ENCODE measurements around the gene CCRL2. TPM values are rescaled to one million over a fixed set of nuclear protein-coding genes. Genes with fewer than 3 reads are reported as not detected.

CCRL2 gene
- 1 to 10 TPM in 1 of 2 donors, under 1 TPM in 1; 0.41 to 4.4 TPM for total RNA-seq

GRCh38 chr3:46406788-46407611, at the start of gene CCRL2, which contains the start of gene CCR5AS:
Gene CCRL2, plus strand, starts transcription at chr3:46407259. Its CDS starts 821 bp downstream, at chr3:46408080.
Gene CCR5AS, minus strand, starts transcription at chr3:46407066.
- Histone ChIP-seq H3K27me3 (replicated peaks; ENCODE audit: insufficient read depth) (no peaks in the 10 kb centered on the region), H3K4me3 (peak within 1 kb of the TSS; percentile 62), H3K36me3 (no peaks in the 10 kb centered on the region), H3K27ac (peak within 1 kb of the TSS in 1 of 2 donors; percentile 70), H3K9me3 (no peaks in the 10 kb centered on the region), H3K4me1 (ENCODE audit: control insufficient read depth in 1 of 2, low read depth in 2 of 2) (peaks cover 8 to 20% of the 10 kb centered on the region in 2 donors)
- ATAC-seq (ENCODE audit: insufficient number of reproducible peaks, low FRiP score, low read depth) (no peak), DNase-seq (ENCODE audit: low spot score) (no peak)
- TF ChIP-seq, protein P1, sequence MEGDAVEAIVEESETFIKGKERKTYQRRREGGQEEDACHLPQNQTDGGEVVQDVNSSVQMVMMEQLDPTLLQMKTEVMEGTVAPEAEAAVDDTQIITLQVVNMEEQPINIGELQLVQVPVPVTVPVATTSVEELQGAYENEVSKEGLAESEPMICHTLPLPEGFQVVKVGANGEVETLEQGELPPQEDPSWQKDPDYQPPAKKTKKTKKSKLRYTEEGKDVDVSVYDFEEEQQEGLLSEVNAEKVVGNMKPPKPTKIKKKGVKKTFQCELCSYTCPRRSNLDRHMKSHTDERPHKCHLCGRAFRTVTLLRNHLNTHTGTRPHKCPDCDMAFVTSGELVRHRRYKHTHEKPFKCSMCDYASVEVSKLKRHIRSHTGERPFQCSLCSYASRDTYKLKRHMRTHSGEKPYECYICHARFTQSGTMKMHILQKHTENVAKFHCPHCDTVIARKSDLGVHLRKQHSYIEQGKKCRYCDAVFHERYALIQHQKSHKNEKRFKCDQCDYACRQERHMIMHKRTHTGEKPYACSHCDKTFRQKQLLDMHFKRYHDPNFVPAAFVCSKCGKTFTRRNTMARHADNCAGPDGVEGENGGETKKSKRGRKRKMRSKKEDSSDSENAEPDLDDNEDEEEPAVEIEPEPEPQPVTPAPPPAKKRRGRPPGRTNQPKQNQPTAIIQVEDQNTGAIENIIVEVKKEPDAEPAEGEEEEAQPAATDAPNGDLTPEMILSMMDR (IDR thresholded peaks at IDR 0.05) = no peak

DNA sequence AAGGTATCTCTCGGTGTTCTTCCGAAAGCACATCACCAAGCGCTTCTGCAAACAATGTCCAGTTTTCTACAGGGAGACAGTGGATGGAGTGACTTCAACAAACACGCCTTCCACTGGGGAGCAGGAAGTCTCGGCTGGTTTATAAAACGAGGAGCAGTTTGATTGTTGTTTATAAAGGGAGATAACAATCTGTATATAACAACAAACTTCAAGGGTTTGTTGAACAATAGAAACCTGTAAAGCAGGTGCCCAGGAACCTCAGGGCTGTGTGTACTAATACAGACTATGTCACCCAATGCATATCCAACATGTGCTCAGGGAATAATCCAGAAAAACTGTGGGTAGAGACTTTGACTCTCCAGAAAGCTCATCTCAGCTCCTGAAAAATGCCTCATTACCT, 48.6 kb upstream of the CCRL2 start:
- no peaks in the 10 kb centered on the region for H3K9me3 ChIP-seq
- DNase-seq (ENCODE audit: low spot score) = no peak
- ATAC-seq (ENCODE audit: insufficient number of reproducible peaks, low FRiP score, low read depth) = no peak
- H3K36me3 ChIP-seq = no peaks in the 10 kb centered on the region
- H3K4me3 ChIP-seq = no peak overlapping the region
- TF ChIP-seq, protein P1 (IDR thresholded peaks at IDR 0.05) = no peak
- H3K27ac ChIP-seq = no peak overlapping the region
- no peaks in the 10 kb centered on the region for H3K27me3 ChIP-seq (replicated peaks; ENCODE audit: insufficient read depth)
- H3K4me1 ChIP-seq (ENCODE audit: control insufficient read depth in 1 of 2, low read depth in 2 of 2) = no peaks in the 10 kb centered on the region

DNA sequence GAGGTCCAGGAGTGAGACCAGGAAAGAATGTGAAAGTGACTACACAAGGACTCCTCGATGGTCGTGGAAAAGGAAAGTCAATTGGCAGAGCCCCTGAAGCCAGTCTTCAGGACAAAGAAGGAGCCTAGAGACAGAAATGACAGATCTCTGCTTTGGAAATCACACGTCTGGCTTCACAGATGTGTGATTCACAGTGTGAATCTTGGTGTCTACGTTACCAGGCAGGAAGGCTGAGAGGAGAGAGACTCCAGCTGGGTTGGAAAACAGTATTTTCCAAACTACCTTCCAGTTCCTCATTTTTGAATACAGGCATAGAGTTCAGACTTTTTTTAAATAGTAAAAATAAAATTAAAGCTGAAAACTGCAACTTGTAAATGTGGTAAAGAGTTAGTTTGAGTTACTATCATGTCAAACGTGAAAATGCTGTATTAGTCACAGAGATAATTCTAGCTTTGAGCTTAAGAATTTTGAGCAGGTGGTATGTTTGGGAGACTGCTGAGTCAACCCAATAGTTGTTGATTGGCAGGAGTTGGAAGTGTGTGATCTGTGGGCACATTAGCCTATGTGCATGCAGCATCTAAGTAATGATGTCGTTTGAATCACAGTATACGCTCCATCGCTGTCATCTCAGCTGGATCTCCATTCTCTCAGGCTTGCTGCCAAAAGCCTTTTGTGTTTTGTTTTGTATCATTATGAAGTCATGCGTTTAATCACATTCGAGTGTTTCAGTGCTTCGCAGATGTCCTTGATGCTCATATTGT, 47.1 kb upstream of the CCRL2 start:
- H3K27ac ChIP-seq = no peak overlapping the region
- H3K9me3 ChIP-seq = no peaks in the 10 kb centered on the region
- ATAC-seq (ENCODE audit: insufficient number of reproducible peaks, low FRiP score, low read depth) (no peak), DNase-seq (ENCODE audit: low spot score) (no peak)
- TF ChIP-seq, protein P1 (IDR thresholded peaks at IDR 0.05) = no peak
- H3K27me3 ChIP-seq (replicated peaks; ENCODE audit: insufficient read depth) = no peaks in the 10 kb centered on the region
- H3K4me3 ChIP-seq = no peak overlapping the region
- H3K4me1 ChIP-seq (ENCODE audit: control insufficient read depth in 1 of 2, low read depth in 2 of 2) = no peaks in the 10 kb centered on the region
- H3K36me3 ChIP-seq = no peaks in the 10 kb centered on the region

DNA sequence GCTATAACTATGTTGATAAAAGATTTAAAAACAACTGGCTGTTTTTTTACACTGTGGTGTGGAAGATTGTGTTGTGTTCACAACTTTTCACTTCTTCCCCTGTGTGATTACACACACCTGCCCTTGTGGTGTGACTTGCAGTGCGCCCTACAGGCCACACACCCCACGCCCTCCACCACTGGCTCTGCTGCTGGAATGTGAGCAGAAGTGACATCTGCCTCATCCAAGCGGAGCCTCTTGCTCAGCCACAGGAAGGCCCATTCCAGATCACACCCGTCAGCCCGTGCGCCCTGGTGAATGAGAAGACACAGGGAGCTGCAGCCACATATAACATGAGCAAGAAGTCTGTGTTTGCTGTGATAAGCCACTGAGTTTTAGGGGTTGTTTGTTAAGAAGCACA, 46.2 kb upstream of the CCRL2 start:
- no peaks in the 10 kb centered on the region for H3K9me3 ChIP-seq
- DNase-seq (ENCODE audit: low spot score) = no peak
- TF ChIP-seq, protein P1 (IDR thresholded peaks at IDR 0.05) = no peak
- H3K27ac ChIP-seq = no peak overlapping the region
- H3K4me3 ChIP-seq = no peak overlapping the region
- no peaks in the 10 kb centered on the region for H3K4me1 ChIP-seq (ENCODE audit: control insufficient read depth in 1 of 2, low read depth in 2 of 2)
- no peak for ATAC-seq (ENCODE audit: insufficient number of reproducible peaks, low FRiP score, low read depth)
- H3K36me3 ChIP-seq = no peaks in the 10 kb centered on the region
- no peaks in the 10 kb centered on the region for H3K27me3 ChIP-seq (replicated peaks; ENCODE audit: insufficient read depth)

Measured in thoracic aorta (tissue), 2 donors.